BJ (cell line): ENCODE measurements around the gene SLC22A23. TPM values are rescaled to one million over a fixed set of nuclear protein-coding genes. Genes with fewer than 3 reads are reported as not detected.

Source experiments
- CTCF ChIA-PET: fragments of 350-600 bp; formaldehyde crosslinking; extraction: SDS; loops from one replicate; lab custom pipeline; 2021; ENCODE audit warnings: antibody characterized with exemption, inconsistent platforms; lab: Yijun Ruan, JAX
- POLR2A ChIA-PET: fragments of 300-600 bp; sonication (Branson Sonifier 250); formaldehyde crosslinking; extraction: SDS; loops from one replicate; lab custom pipeline; 2021; ENCODE audit warnings: antibody characterized with exemption; lab: Charles Lee
- DNase-seq: peaks from one replicate; pipeline ENCODE4 v3.0.0-alpha.2; 2011; ENCODE audit warnings: low read depth
- H3K27me3 ChIP-seq: 2 replicates; pipeline ENCODE4 v1.6.0; 2011; ENCODE audit warnings: low read length; ENCODE audit not compliant: control insufficient read depth, insufficient read depth
- H3K36me3 ChIP-seq: 2 replicates; pipeline ENCODE4 v1.5.1; 2011; ENCODE audit warnings: low read length; ENCODE audit not compliant: control insufficient read depth, insufficient read depth
- H3K4me3 ChIP-seq: 2 replicates; pipeline ENCODE4 v1.5.1; 2011; ENCODE audit warnings: low read depth, mild to moderate bottlenecking, control low read depth, low read length
- polyA plus RNA-seq: library from polyadenylated mRNA; depleted of rRNA; stranded (reverse); fragments of >200 nt; gene quantifications from 2 replicates; pipeline ENCODE4 v1.2.3, GENCODE V29; 2011
- TF ChIP-seq, protein P1 (sequence below): IDR thresholded peaks from 2 replicates; pipeline ENCODE4 v1.5.1; 2011; ENCODE audit warnings: low read depth, mild to moderate bottlenecking, control low read depth, inconsistent platforms, low read length, moderate library complexity; ENCODE audit not compliant: insufficient read depth

SLC22A23 gene
- polyA plus RNA-seq, 1 experiment, result 0.44 TPM

DNA sequence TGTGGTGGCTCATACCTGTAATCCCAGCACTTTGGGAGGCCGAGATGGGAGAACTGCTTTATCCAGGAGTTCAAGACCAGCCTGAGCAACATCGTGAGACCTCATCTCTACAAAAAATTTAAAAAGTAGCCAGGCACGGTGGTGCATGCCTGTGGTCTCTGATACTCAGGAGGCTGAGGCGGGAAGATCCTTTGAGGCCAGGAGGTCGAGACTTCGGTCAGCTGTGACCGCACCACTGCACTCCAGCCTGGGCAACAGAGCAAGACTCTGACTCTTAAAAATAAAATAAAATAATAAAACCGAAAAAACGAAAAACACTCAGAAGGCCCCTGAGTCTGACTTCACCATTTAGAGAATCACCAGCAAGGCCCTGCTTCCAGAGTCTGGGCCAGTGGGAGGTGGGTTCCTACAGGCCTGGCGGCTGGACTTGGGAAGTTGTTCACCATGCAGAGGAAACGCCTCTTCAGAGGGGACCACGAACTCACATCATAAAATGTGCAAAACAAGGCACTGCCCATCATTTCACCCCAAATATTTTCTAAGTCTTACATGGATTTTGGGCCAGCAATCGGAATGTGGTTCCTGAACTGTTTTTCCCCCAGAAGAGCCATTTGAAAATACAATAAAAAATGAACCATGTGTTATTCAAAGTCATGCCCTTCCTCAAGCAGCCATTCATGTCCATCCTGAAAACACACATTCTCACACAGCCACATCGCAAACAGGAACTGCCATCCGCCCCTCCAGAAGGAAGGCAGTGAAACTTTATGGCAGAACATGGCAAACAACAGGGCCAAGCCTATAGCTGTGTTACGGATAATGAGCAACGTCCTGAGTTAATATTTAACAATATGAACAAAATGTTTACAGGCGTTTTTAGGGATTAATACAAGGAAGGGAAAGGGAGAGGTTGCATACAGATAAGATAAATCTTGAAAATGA, 57.8 kb downstream of the SLC22A23 start:
- ChIA-PET POLR2A (no interaction called here), CTCF (interaction anchor here (1.2 kb wide), 1 partner anchor 334 kb away, joined by 4 read pairs; no protein-coding TSS in a partner anchor)
- Histone ChIP-seq H3K4me3 (no peak overlapping the region), H3K36me3 (no peaks in the 10 kb centered on the region), H3K27me3 (no peaks in the 10 kb centered on the region; the same call in 1 of the 2 replicates)
- DNase-seq, result no peak
- TF ChIP-seq, protein P1, sequence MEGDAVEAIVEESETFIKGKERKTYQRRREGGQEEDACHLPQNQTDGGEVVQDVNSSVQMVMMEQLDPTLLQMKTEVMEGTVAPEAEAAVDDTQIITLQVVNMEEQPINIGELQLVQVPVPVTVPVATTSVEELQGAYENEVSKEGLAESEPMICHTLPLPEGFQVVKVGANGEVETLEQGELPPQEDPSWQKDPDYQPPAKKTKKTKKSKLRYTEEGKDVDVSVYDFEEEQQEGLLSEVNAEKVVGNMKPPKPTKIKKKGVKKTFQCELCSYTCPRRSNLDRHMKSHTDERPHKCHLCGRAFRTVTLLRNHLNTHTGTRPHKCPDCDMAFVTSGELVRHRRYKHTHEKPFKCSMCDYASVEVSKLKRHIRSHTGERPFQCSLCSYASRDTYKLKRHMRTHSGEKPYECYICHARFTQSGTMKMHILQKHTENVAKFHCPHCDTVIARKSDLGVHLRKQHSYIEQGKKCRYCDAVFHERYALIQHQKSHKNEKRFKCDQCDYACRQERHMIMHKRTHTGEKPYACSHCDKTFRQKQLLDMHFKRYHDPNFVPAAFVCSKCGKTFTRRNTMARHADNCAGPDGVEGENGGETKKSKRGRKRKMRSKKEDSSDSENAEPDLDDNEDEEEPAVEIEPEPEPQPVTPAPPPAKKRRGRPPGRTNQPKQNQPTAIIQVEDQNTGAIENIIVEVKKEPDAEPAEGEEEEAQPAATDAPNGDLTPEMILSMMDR, result no peak

DNA sequence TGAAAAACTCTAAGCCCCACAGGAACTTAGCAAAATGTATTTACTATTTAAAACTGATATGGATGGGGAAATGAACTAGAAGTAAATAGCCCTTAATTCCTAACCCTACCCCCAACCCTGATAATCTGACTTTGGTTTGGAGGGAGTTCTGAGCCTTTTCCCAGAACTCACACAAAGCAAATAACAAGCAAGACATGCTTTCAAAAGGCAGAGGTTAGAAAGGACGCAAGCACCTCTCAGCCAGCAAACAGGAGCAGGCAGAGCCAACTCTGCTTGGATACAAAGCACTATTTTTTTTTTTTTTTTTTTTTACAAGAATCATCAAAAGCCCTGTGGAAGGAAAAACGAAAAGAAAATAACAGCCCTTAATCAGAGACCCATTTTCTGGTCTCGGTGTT, 58.7 kb downstream of the SLC22A23 start:
- POLR2A ChIA-PET, result no interaction called here
- Histone ChIP-seq H3K4me3 (no peak overlapping the region), H3K27me3 (peaks cover 1% of the 10 kb centered on the region), H3K36me3 (no peaks in the 10 kb centered on the region)
- TF ChIP-seq, protein P1, result no peak
- CTCF ChIA-PET, result no interaction called here
- DNase-seq, result no peak

DNA sequence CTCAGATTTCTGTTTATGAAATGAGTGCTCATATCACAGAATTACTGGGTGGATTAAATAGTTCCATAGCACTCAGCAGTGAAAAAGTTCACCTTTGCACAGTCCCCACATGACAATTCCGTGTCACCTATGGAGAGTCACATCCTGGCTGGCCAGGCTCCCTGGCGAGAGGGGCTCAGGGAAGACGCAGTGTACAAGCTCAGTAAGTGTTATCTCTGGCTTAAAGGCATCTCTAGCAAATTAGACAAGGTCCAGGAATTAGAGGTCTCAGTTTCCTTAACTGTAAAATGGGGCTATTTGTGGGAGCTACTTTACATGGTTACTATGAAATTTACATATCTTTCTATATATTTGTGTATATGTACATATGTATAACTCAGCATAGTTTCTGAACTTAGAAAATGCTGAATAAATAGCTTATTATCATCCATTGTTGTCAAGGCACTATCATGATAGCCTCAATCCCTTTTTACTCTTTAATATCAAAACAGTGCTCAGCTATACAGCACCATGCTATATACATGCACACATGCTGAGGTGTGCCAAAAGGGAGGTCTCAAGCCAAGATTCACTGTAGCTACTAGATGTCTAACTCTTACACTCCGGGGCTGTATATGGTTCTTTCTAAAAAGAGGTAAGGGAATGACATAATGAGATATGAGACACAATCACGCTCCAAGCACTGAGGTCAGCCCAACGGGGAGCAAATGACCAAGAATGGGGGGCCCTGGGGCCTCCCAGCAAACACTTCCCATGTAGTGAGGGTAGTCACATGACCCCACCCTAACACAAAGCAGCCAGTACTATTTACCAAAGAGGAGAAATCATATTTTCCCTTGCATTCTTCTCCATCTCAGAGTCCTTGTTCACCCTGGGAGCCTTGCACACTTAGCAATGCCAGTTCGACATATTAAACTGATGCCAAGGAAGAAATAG, 59.4 kb downstream of the SLC22A23 start:
- ChIA-PET POLR2A (no interaction called here), CTCF (no interaction called here)
- no peaks in the 10 kb centered on the region for H3K36me3 ChIP-seq
- peaks cover 6% of the 10 kb centered on the region for H3K27me3 ChIP-seq
- no peak for DNase-seq
- no peak overlapping the region for H3K4me3 ChIP-seq
- TF ChIP-seq, protein P1, result no peak

DNA sequence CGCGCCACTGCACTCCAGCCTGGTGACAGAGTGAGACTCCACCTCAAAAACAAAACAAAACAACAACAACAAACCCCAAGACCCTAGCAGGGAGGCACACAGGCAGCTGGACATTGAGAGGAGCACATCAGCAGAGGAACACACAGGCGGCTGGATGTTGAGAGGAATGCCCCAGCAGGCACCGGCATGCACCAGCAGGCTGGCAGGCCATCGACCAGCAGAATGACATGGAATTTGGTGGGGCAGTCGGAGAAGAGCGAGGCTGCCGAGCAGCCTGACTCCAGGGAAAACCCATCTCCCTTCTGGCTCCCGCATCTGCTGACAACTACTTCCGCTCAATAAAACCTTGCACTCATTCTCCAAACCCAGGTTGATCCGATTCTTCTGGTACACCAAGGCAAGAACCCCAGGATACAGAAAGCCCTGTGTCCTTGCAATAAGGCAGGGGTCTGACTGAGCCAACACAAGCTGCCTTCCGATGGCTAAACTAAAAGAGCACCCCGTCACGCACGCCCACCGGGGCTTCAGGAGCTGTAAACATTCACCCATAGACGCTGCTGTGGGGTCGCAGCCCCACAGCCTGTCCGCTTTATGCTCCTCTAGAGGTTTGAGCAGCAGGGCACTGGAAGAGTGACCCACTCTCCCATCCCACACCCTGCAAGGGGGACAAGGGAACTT, 60.2 kb downstream of the SLC22A23 start:
- CTCF ChIA-PET, result no interaction called here
- POLR2A ChIA-PET, result no interaction called here
- Histone ChIP-seq H3K27me3 (peaks cover 6% of the 10 kb centered on the region), H3K36me3 (no peaks in the 10 kb centered on the region), H3K4me3 (no peak overlapping the region)
- no peak for DNase-seq
- TF ChIP-seq, protein P1, result no peak
